GM12891 (cell line): ENCODE results near the gene SFXN3.

Source experiments
- DNase-seq: peaks from one replicate; pipeline ENCODE4 v3.0.0; 2011; ENCODE audit warnings: low spot score; ENCODE audit not compliant: insufficient read length
- FAIRE-seq: peaks from 2 replicates; lab custom pipeline; 2011; peaks lifted over from hg19 to GRCh38; lab: Jason Lieb, UNC
- PAX5 ChIP-seq: IDR thresholded peaks from 2 replicates; pipeline ENCODE4 v1.6.1; 2011; ENCODE audit warnings: low read length, moderate library complexity, mild to moderate bottlenecking; ENCODE audit not compliant: insufficient read depth, severe bottlenecking
- POLR2A ChIP-seq: IDR thresholded peaks from 2 replicates; pipeline ENCODE4 v1.6.1; 2011; ENCODE audit warnings: low read depth, low read length, control low read depth
- POLR2AphosphoS5 ChIP-seq: IDR thresholded peaks from 2 replicates; pipeline ENCODE4 v1.6.1; 2011; ENCODE audit warnings: low read depth, low read length, control low read depth
- POU2F2 ChIP-seq: IDR thresholded peaks from 2 replicates; pipeline ENCODE4 v1.6.1; 2011; ENCODE audit warnings: low read depth, mild to moderate bottlenecking, control low read depth, low read length, moderate library complexity
- SPI1 ChIP-seq: IDR thresholded peaks from 2 replicates; pipeline ENCODE4 v1.6.1; 2011; ENCODE audit warnings: low read depth, low read length, control low read depth
- TAF1 ChIP-seq: IDR thresholded peaks from 2 replicates; pipeline ENCODE4 v1.6.1; 2011; ENCODE audit warnings: low read depth, low read length, control low read depth

The SFXN3 gene

GRCh38 chr10:101073631-101074030, 42.6 kb downstream of the SFXN3 start:
- DNase-seq, result no peak

GRCh38 chr10:101075775-101076174, 44.7 kb downstream of the SFXN3 start:
- DNase-seq, result no peak
- TF ChIP-seq POLR2A, result no peak
- no peak for TF ChIP-seq POLR2AphosphoS5
- TF ChIP-seq SPI1, result no peak
- no peak for TF ChIP-seq TAF1
- no peak for TF ChIP-seq POU2F2
- no peak for TF ChIP-seq PAX5
- FAIRE-seq, result no peak

More at GRCh38 chr10:101073631-101074030, 42.6 kb downstream of the SFXN3 start:
- TF ChIP-seq PAX5 (no peak), POU2F2 (no peak), POLR2AphosphoS5 (no peak), TAF1 (no peak), SPI1 (no peak), POLR2A (no peak)
- no peak for FAIRE-seq

- no peak for FAIRE-seq
- no peak for DNase-seq
- no peak for TF ChIP-seq TAF1
- TF ChIP-seq SPI1, result no peak
- no peak for TF ChIP-seq POLR2A
- TF ChIP-seq POLR2AphosphoS5, result no peak
- TF ChIP-seq PAX5, result no peak
- TF ChIP-seq POU2F2, result no peak
Observed at GRCh38 chr10:101076630-101077029, 45.6 kb downstream of the SFXN3 start.

GRCh38 chr10:101079874-101080273, 48.8 kb downstream of the SFXN3 start:
- TF ChIP-seq PAX5 (no peak), POLR2AphosphoS5 (no peak), POU2F2 (no peak), SPI1 (no peak), POLR2A (no peak), TAF1 (no peak)
- FAIRE-seq (no peak), DNase-seq (no peak)

- TF ChIP-seq POLR2AphosphoS5 (no peak), POU2F2 (no peak)
- DNase-seq, result no peak
- FAIRE-seq, result no peak
Observed at GRCh38 chr10:101080933-101081931, 50.2 kb downstream of the SFXN3 start.

- FAIRE-seq, result peak; percentile 62
Observed at GRCh38 chr10:101085846-101086245, 54.8 kb downstream of the SFXN3 start.

GRCh38 chr10:101087376-101087775, 56.3 kb downstream of the SFXN3 start:
- DNase-seq (no peak), FAIRE-seq (no peak)
- TF ChIP-seq TAF1 (no peak), POLR2AphosphoS5 (no peak), PAX5 (no peak), POU2F2 (no peak), POLR2A (no peak), SPI1 (no peak)

More at GRCh38 chr10:101085846-101086245, 54.8 kb downstream of the SFXN3 start:
- no peak for DNase-seq
- TF ChIP-seq POLR2A (no peak), PAX5 (no peak), POU2F2 (no peak), SPI1 (no peak), POLR2AphosphoS5 (no peak), TAF1 (no peak)

GRCh38 chr10:101087965-101088364, 56.9 kb downstream of the SFXN3 start:
- DNase-seq (no peak), FAIRE-seq (no peak)
- TF ChIP-seq POLR2AphosphoS5, result no peak
- no peak for TF ChIP-seq PAX5
- TF ChIP-seq TAF1, result no peak
- TF ChIP-seq POU2F2, result no peak
- TF ChIP-seq SPI1, result no peak
- TF ChIP-seq POLR2A, result no peak

- FAIRE-seq (no peak), DNase-seq (no peak)
- TF ChIP-seq SPI1, result no peak
- no peak for TF ChIP-seq POLR2A
- no peak for TF ChIP-seq POU2F2
- TF ChIP-seq POLR2AphosphoS5, result no peak
- no peak for TF ChIP-seq PAX5
- no peak for TF ChIP-seq TAF1
Observed at GRCh38 chr10:101089520-101090299, 58.7 kb downstream of the SFXN3 start.
